Stimulated activated CD8-positive, alpha-beta memory T cell treated with anti-CD3 and anti-CD28 coated beads, Interleukin-12 subunit alpha, Interleukin-12 subunit beta, amount 100 ng/mL, for 1 hour (primary cell): ENCODE measurements around the gene ECPAS.
"Not testable (repeated sequence)": the region's sequence is repeated elsewhere in the genome, so short reads cannot be mapped to it uniquely, and the experiment has no call there.

Experiments used
- DNase-seq: peaks from one replicate; pipeline ENCODE4 v3.0.0-alpha.2; 2020; ENCODE audit warnings: low read depth

Gene ECPAS

DNA sequence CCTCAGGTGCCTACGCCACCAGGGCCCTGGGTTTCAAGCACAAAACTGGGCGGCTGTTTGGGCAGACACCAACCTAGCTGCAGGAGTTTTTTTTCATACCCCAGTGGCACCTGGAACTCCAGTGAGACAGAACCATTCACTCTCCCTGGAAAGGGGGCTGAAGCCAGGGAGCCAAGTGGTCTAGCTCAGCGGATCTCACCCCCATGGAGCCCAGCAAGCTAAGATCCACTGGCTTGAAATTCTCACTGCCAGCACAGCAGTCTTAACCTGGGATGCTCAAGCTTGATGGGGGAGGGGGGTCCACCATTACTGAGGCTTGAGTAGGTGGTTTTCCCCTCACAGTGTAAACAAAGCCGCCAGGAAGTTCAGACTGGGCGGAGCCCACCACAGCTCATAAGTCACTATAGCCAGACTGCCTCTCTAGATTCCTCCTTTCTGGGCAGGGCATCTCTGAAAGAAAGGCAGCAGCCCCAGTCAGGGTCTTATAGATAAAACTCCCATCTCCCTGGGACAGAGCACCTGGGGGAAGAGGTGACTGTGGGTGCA lies 149.8 kb downstream of the ECPAS start:
- DNase-seq: not testable (repeated sequence)

- DNase-seq: no peak
These were observed 154.1 kb downstream of the ECPAS start, which contains the start of gene OR2K2 for GRCh38 chr9:111330124-111330523. Gene OR2K2, minus strand, starts transcription at chr9:111330224. Its CDS starts 1,791 bp downstream, at chr9:111328433.

DNA sequence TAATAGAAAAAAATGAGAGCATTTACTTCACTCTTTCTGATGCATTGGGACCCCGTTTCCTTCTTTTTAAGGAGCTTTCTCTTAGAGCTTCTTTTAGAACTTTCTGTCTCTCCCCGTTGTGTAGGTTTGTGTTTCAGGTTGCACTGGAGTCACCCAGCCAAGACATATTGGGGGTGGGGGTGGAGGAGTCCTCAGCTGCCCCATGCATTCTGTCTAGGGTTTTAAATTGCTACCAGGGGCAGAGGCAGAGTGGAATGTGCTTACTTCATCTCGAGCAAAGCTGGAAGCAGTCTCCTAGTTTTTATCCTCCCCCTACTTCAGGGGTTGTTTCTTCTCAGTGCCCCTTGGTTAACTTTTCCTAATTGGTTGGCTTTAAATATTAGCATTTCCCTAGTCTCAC lies 163.6 kb downstream of the ECPAS start:
- no peak for DNase-seq

- DNase-seq: no peak
These were observed 167.4 kb downstream of the ECPAS start for GRCh38 chr9:111316796-111317195.
